LNCAP (cell line): ENCODE results near the gene TCF3.

Source experiments
- TF ChIP-seq, protein P1 (sequence below): fragments of 450-650 bp; IDR thresholded peaks from 2 replicates; pipeline ENCODE4 v1.5.1; 2017; ENCODE audit warnings: mild to moderate bottlenecking

TCF3 gene

DNA sequence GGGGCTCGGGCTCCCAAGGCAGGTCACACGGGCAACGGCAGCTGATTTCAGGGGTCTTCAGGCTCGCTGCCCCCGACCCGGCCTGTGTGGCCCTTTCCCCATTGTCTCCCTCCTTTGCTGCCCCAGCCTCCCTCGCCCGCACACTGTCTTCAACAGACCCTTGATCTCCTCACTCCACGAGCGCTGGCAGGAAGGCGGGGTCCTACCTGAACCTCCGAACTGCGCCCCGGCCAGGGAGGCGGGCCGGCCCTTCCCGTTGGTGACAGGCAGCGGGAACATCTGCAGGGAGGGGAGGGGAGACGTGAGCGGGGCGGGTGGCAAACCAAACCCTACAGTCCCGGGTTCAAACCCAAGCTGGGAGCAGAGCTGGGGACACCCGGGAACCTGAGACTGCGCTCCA, 6.3 kb downstream of the TCF3 start:
- TF ChIP-seq, protein P1, sequence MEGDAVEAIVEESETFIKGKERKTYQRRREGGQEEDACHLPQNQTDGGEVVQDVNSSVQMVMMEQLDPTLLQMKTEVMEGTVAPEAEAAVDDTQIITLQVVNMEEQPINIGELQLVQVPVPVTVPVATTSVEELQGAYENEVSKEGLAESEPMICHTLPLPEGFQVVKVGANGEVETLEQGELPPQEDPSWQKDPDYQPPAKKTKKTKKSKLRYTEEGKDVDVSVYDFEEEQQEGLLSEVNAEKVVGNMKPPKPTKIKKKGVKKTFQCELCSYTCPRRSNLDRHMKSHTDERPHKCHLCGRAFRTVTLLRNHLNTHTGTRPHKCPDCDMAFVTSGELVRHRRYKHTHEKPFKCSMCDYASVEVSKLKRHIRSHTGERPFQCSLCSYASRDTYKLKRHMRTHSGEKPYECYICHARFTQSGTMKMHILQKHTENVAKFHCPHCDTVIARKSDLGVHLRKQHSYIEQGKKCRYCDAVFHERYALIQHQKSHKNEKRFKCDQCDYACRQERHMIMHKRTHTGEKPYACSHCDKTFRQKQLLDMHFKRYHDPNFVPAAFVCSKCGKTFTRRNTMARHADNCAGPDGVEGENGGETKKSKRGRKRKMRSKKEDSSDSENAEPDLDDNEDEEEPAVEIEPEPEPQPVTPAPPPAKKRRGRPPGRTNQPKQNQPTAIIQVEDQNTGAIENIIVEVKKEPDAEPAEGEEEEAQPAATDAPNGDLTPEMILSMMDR = no peak

DNA sequence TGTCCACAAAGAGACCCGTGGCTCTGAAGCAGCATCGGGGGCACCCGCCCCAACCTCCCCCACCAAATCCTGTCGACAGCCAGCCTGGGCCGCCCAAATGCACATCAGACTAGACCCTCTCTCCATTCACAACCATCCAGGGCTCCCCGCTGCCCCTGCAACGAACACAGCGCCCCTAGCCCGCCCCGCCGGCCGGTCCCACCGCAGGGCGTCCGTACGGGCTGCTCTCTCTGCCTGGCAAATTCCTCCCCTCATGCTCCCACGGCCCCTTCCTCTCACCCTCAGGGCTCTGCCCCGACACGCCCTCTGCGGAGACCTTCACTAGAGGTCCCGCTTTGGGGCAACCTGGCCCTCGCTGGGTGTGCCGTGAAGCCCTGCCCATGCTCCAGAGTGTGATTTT, 7.1 kb downstream of the TCF3 start:
- TF ChIP-seq, protein P1 = no peak

DNA sequence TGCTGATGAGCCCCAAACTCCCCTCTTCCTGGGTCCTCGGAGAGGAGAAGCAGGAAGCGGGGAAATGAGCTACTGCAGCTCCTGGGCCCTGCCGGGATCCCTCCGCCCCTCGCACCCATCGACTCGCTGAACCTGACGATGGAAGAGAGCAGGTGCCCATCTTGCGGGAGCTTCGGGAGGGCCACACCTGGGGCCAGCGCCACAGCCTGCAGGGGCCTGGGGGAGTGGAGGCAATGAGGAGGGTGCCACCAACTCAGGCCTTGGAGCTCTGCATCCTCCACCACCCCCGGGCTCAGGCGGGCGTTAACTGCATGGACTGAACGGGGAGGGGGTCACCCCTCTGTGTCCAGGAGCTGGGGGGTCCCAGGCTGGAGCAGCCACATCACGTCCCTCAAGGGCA, 8.3 kb downstream of the TCF3 start:
- TF ChIP-seq, protein P1 = no peak

DNA sequence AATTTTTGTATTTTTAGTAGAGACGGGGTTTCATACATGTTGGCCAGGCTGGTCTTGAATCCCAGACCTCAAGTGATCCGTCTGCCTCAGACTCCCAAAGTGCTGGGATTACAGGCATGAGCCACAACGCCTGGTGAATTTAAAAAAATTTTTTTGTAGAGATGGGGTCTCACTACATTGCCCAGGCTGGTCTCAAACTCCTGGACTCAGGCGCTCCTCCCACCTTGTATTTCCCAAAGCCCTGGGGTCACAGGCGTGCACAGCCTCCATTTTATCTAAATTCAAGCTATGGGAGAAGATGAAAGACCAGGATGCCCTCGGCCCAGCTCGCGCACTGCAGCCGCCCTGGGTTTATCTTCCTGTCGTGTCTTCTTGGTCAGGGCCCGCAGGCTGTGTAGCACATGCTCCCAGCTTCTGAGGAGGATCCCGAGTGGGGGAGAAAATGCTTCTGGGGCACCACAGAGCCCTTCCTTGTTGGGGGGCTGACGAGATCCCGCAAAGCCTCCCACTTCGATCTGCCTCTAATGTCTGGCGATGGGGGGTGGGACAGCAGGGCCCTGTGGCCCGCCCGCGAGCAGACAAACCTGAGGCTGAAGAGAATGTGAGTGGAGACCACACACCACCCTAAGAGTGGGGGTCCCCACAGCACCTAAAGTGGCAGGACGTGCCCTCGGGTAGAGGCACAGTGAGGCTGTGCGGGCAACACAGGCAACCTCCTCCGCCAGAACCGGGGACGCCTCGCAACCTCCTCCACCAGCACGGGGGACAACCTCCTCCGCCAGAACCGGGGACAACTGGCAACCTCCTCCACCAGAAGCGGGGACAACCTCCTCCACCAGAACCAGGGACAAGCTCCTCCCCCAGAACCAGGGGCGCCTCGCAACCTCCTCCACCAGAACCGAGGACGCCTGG, 15.8 kb downstream of the TCF3 start:
- TF ChIP-seq, protein P1 = no peak

DNA sequence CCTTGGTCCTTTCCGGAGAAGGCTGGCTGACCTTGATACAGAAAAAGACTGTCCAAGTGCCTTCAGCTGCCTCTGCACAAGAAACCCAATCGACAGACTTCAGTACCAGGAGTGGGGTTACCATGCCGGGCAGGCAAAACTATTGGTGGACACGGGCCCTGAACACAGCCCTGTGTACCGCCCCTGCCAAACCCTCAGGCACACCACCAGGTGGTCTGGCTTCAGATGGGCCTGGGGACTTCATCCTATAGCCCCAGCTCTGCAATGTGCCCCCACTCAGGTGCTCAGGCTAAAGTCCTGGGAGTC, 17.5 kb downstream of the TCF3 start:
- TF ChIP-seq, protein P1 = no peak

DNA sequence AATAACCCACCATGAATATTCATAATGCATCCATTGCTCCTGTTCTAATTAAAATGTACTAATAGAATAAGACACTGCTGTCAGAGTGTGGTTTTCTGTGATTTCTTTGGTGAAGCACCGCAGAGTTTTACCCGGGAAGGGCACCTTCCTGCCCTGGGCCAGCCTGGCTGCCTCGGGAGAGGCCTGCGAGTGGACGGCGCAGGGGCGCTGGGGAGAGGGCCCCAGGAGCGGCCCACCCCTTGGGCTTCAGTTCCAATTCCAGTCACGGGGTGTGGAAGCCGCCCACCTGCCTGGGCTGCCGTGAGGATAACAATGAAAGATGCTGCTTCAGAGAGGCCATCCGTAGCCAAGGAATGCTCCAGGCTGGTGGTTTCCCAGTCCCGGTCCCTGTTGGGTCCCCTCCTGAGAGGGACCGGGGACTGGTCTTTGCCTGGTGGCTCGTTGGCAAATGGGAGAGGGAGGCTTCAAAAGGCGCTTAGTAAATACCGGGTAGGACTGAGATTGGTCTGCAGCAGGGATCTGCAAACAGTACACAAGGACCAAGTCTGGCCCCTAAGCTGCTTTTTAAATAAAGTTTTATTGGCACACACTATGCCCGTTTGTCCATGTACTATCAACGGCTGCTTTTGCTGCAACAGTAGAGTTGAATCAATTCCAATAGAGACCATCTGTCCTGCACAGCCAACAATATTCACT, 18.0 kb downstream of the TCF3 start:
- TF ChIP-seq, protein P1 = no peak

DNA sequence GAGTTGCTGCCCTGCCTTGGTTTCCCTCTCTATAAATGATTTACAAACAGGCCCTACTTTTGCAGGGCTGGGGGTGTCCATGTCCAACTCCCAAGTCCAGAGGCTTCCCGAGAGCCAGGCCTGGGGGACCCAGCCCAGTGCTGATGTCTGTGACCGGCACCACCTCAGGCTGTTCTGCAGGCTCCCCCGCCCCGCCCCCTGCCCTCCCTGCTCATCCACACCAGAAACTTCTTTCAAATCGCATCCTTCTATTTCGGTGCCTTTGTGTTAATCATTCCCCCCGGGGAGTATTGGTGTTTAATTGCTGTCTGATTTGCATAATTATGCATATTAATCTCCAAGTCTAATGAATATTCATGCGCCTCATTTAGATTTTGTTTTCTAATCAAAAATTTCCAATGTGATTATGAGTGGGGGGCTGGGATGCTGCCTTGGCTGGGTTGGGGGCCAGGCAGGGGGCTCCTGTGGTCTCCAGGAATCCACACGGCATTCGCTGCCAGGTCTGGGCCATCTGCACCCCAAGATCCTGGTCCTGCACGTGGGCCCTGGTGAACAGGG, 19.1 kb downstream of the TCF3 start:
- TF ChIP-seq, protein P1 = no peak
